ENCODE results near the gene SH3TC1. TPM values are rescaled to one million over a fixed set of nuclear protein-coding genes. Genes with fewer than 3 reads are reported as not detected.

Gene SH3TC1
- total RNA-seq, 4 donors from 2014 or later, result 9.6 to 12.9 (median 12.6) TPM

DNA sequence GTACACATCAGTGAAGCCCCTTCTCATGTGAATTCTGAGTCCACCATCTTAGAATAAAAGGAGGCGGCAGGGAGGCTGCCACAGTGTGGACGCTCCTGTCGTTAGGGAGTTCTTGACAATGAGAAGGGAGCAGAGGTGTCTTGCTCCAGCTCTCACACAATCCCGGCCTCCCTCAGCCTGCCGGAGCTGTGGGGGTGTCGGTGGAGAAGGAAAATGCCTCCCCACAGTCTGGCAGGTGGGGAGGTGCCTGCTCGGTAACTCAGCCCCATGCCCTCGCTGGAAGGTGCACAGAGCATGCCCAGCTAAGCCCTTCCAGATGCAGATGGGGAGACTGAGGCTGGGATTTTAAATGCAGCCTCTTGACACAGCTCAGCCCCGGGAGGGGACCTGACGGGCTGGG is 20.0 kb upstream of the SH3TC1 start:
- H3K4me1 ChIP-seq, result peaks cover 0 to 20% (median 8%) of the 10 kb centered on the region in 3 donors
- 97% methylated on average over 4 of the region's 10 CpGs; no CpG with 5 or more reads in 1 of the 2 donors for WGBS, 2 donors (ENCODE audit: low coverage in 1 of 2)
- no peak overlapping the region for H3K27ac ChIP-seq
- H3K36me3 ChIP-seq, result no peaks in the 10 kb centered on the region
- ATAC-seq, result no peak
- no peaks in the 10 kb centered on the region for H3K9me3 ChIP-seq
- no peak overlapping the region for H3K4me3 ChIP-seq
- TF ChIP-seq, protein P1, sequence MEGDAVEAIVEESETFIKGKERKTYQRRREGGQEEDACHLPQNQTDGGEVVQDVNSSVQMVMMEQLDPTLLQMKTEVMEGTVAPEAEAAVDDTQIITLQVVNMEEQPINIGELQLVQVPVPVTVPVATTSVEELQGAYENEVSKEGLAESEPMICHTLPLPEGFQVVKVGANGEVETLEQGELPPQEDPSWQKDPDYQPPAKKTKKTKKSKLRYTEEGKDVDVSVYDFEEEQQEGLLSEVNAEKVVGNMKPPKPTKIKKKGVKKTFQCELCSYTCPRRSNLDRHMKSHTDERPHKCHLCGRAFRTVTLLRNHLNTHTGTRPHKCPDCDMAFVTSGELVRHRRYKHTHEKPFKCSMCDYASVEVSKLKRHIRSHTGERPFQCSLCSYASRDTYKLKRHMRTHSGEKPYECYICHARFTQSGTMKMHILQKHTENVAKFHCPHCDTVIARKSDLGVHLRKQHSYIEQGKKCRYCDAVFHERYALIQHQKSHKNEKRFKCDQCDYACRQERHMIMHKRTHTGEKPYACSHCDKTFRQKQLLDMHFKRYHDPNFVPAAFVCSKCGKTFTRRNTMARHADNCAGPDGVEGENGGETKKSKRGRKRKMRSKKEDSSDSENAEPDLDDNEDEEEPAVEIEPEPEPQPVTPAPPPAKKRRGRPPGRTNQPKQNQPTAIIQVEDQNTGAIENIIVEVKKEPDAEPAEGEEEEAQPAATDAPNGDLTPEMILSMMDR (IDR thresholded peaks at IDR 0.05), result no peak
- no peak for TF ChIP-seq POLR2A (IDR thresholded peaks at IDR 0.05)
- TF ChIP-seq EP300 (IDR thresholded peaks at IDR 0.05), result no peak
- TF ChIP-seq POLR2AphosphoS5 (IDR thresholded peaks at IDR 0.05), result no peak
- peaks cover 4% of the 10 kb centered on the region for H3K27me3 ChIP-seq

DNA sequence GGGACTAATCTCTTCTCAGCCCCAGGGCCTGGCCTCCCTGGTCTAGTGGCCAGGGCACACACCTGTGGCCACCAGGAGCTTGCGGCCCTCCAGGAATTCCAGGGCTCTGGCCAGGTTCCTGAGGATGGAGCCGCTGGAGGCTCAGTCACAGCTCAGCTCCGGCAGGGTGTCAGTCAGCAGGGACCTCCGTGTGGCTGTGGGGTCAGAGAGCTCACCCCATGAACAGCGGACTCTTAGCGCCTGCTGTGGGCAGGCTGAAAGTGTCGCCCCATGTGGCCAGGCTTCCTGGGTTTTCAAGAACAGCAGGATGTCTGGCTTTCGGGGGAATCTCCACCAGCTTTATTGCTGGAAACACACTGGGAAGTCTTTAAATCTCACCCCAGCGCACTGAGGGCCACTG is 19.3 kb upstream of the SH3TC1 start:
- no peak overlapping the region for H3K4me3 ChIP-seq
- H3K27ac ChIP-seq, result no peak overlapping the region
- no peak for ATAC-seq
- peaks cover 0 to 21% (median 8%) of the 10 kb centered on the region in 3 donors for H3K4me1 ChIP-seq
- H3K36me3 ChIP-seq, result no peaks in the 10 kb centered on the region
- H3K27me3 ChIP-seq, result peaks cover 4% of the 10 kb centered on the region
- no peak for TF ChIP-seq EP300 (IDR thresholded peaks at IDR 0.05)
- TF ChIP-seq, protein P1 (IDR thresholded peaks at IDR 0.05), result no peak
- no peak for TF ChIP-seq POLR2A (IDR thresholded peaks at IDR 0.05)
- TF ChIP-seq POLR2AphosphoS5 (IDR thresholded peaks at IDR 0.05), result no peak
- no CpG with 5 or more reads among the region's 9 CpGs for WGBS, 2 donors (ENCODE audit: low coverage in 1 of 2)
- H3K9me3 ChIP-seq, result no peaks in the 10 kb centered on the region

DNA sequence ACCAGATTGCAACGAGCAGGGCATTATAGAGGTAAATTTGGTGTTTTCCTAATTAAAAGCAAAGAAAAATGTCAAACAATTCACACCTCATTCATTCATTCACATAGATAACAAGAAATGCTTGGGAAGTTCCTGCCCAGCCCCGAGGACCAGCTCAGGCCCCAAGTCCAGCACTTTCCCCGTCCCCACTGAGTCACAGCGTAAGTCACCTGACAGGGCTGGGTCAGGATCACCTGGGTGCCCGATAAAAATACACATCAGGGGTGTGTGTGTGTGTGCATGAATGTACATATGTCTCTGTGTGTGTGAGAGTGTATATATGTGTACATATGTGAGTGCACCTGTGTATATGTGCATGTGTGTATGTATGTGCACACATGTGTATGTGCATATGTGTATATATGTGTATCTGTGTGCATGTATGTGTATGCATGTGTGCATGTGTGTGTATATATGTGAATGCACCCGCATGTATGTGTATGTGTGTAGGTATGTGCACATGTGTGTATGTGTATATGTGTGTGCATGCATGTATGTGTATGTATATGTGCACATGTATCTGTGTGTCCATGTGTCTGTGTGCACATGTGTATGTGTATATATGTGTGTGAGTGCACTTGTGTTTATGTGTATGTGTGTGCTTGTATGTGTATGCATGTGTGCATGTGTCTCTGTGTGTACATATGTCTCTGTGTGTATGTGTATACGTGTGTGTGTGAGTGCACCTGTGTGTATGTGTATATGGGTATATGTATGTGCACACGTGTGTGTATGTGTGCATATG is 18.6 kb upstream of the SH3TC1 start:
- no peak overlapping the region for H3K27ac ChIP-seq
- peaks cover 0 to 21% (median 8%) of the 10 kb centered on the region in 3 donors for H3K4me1 ChIP-seq
- no peaks in the 10 kb centered on the region for H3K9me3 ChIP-seq
- no peaks in the 10 kb centered on the region for H3K36me3 ChIP-seq
- TF ChIP-seq POLR2A (IDR thresholded peaks at IDR 0.05) (no peak), POLR2AphosphoS5 (IDR thresholded peaks at IDR 0.05) (no peak), EP300 (IDR thresholded peaks at IDR 0.05) (no peak)
- TF ChIP-seq, protein P1 (IDR thresholded peaks at IDR 0.05), result no peak
- ATAC-seq, result no peak
- H3K4me3 ChIP-seq, result no peak overlapping the region
- peaks cover 4% of the 10 kb centered on the region for H3K27me3 ChIP-seq
- WGBS, 2 donors (ENCODE audit: low coverage in 1 of 2), result 67 to 80% methylated on average over 4 to 8 of the region's 8 CpGs

DNA sequence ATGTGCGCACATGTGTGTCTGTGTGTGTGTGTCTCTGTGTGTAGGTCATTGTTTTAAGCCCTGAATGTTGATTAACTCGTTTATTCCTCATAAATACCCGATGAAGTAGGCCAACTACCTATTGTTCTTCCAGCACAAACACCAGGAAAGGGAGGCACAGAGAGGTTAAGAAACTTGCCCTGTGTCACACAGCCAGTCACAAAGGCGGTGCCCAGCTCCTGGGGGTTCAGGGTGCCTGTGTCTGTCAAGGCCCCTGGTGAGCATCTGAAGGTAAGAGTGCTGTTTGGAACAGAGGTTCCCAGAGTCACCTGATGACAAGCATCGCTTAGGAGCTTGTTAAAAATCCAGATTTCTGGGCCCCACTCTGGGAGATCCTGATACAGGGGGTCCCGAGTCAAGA is 18.0 kb upstream of the SH3TC1 start:
- Histone ChIP-seq H3K4me1 (peaks cover 0 to 21% (median 8%) of the 10 kb centered on the region in 3 donors), H3K27me3 (peaks cover 4% of the 10 kb centered on the region), H3K4me3 (no peak overlapping the region), H3K9me3 (no peaks in the 10 kb centered on the region), H3K27ac (no peak overlapping the region), H3K36me3 (no peaks in the 10 kb centered on the region)
- TF ChIP-seq POLR2A (IDR thresholded peaks at IDR 0.05), result no peak
- no peak for TF ChIP-seq POLR2AphosphoS5 (IDR thresholded peaks at IDR 0.05)
- TF ChIP-seq EP300 (IDR thresholded peaks at IDR 0.05), result no peak
- TF ChIP-seq, protein P1 (IDR thresholded peaks at IDR 0.05), result no peak
- ATAC-seq, result no peak
- 95% methylated on average over 4 of the region's 6 CpGs; no CpG with 5 or more reads in 1 of the 2 donors for WGBS, 2 donors (ENCODE audit: low coverage in 1 of 2)

DNA sequence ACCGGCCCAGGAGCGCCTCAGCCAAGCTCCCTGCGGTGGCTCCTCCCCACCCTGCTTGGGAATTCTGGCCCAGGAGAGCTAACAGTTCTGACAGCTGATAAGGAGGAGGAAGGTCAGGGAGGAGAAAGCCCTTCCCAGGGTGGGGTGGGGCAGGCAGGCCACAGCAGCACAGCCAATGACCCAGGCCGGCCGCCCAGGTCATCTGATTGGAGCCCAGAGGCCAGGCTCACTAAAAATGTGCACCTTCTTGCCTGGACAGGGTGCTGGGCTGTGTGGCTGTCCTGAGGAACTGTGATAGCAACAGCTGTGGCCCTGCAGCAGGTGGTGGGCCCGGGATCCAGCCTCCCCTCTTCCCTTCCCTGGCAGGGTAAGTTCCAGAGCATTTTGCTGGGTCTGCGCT is 17.2 kb upstream of the SH3TC1 start:
- H3K4me1 ChIP-seq, result peaks cover 0 to 21% (median 8%) of the 10 kb centered on the region in 3 donors
- no peaks in the 10 kb centered on the region for H3K9me3 ChIP-seq
- ATAC-seq, result no peak
- no peaks in the 10 kb centered on the region for H3K36me3 ChIP-seq
- TF ChIP-seq POLR2AphosphoS5 (IDR thresholded peaks at IDR 0.05), result no peak
- no peak for TF ChIP-seq EP300 (IDR thresholded peaks at IDR 0.05)
- no peak for TF ChIP-seq POLR2A (IDR thresholded peaks at IDR 0.05)
- TF ChIP-seq, protein P1 (IDR thresholded peaks at IDR 0.05), result no peak
- no peak overlapping the region for H3K27ac ChIP-seq
- no peak overlapping the region for H3K4me3 ChIP-seq
- H3K27me3 ChIP-seq, result peaks cover 4% of the 10 kb centered on the region
- WGBS, 2 donors (ENCODE audit: low coverage in 1 of 2), result no CpG with 5 or more reads among the region's 7 CpGs

All from gastroesophageal sphincter (tissue), 4 donors.